Stimulated activated naive CD8-positive, alpha-beta T cell treated with anti-CD3 and anti-CD28 coated beads, Interleukin-15, amount 100 ng/mL, for 72 hours (primary cell): ENCODE data around the gene B4GALT3.
"Not testable (repeated sequence)": the region's sequence is repeated elsewhere in the genome, so short reads cannot be mapped to it uniquely, and the experiment has no call there.

Source experiments
- ATAC-seq: fragments of 150-1000 bp; cut with Tn5 transposase; 2 replicates; pipeline ENCODE4 v1.10.0; 2021; ENCODE audit warnings: mild to moderate bottlenecking, moderate library complexity
- DNase-seq, 2 donors: peaks; one replicate each; pipeline ENCODE4 v3.0.0; 2021 to 2022
- H3K27ac Mint-ChIP-seq, 2 donors: one replicate each; pipeline ENCODE4 v1.8.0; 2022; ENCODE audit warnings: mild to moderate bottlenecking in 2 of 2, mixed read lengths in 2 of 2, moderate library complexity in 2 of 2
- H3K27me3 Mint-ChIP-seq: one replicate; pipeline ENCODE4 v1.8.0; 2022; ENCODE audit warnings: mixed read lengths
- H3K4me1 Mint-ChIP-seq: one replicate; pipeline ENCODE4 v1.8.0; 2022; ENCODE audit warnings: mild to moderate bottlenecking, mixed read lengths
- H3K4me3 Mint-ChIP-seq, 2 donors: one replicate each; pipeline ENCODE4 v1.8.0; 2022; ENCODE audit warnings: mild to moderate bottlenecking in 2 of 2, mixed read lengths in 2 of 2, moderate library complexity in 1 of 2
- H3K9me3 Mint-ChIP-seq, 2 donors: one replicate each; pipeline ENCODE4 v1.8.0; 2022; ENCODE audit warnings: mixed read lengths in 2 of 2

B4GALT3 gene

DNA sequence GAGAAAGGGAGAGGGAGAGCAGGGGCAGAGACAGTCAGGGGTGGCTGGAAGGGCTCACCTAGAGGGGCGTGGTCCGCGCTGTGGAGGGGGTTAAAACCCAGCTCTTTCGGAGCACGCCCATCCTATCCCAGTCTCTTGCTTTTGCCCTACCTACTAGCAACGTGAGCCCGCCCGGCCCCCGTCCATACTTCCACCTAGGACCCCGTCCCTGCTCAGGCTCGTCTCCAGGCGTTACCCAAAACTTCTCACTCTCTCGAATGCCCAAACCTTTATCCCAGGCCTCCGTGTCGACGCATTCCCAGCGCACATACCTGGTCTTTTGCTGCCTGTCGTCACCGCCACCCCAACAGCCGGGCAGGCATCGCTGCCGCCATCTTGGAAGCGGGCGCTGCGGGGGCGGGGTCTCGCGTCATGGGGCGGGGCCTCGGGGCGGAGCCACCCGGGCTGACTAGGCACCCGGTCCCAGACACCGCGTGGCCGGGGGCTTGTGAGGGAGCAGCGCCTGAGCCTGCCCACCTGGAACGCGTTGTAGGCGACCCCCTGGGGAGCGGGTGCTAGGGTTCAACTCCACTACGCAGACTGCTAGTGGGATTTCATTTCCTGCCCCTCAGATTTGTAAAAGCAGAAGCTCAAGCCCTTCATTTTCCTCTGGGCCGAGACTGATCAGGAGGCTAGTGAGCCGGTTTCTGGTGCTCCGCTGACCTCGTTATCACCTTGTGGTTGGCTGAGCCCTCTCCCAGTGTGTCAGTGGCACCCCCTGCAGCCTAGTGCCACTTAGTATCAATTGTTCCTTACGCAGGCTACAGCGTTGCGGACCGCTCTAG, at the start of gene B4GALT3:
Gene B4GALT3 (minus strand): TSS at position 396 of the 824 bp plus-strand sequence. CDS start 1,447 bp downstream, outside the sequence.
- Mint-ChIP-seq H3K4me3 (peak within 1 kb of the TSS; percentile 89 to 94), H3K27ac (peak within 1 kb of the TSS; percentile 99), H3K27me3 (no peaks in the 10 kb centered on the region), H3K4me1 (peaks cover 83% of the 10 kb centered on the region), H3K9me3 (no peaks in the 10 kb centered on the region)
- ATAC-seq (peak; percentile 87), DNase-seq (peak; percentile 91 to 95)

GRCh38 chr1:161226759-161227158, 49.5 kb upstream of the B4GALT3 start:
- no peak for DNase-seq
- Mint-ChIP-seq H3K4me1 (peaks cover 49% of the 10 kb centered on the region), H3K27me3 (no peaks in the 10 kb centered on the region), H3K4me3 (peak overlapping the region; percentile 100), H3K27ac (peak overlapping the region in 1 of 2 donors; percentile 85), H3K9me3 (no peaks in the 10 kb centered on the region)
- ATAC-seq = no peak

DNA sequence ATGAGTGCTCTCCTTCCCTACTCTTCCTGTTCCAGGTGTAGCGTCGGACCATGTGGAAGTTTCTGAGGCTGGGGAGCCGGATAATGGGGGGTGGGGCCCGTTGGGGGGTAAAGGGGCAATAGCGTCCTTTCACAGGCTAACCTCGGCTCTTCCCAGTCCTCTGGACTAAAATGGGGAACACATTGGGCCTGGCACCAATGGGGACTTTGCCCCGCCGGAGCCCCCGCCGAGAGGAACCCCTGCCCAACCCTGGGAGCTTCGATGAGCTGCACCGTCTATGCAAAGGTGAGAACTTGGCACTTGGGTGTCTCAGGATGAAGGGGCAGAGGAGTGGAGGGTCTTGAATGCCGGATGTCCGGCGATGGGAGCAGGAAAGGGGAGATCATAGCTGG, 49.0 kb upstream of the B4GALT3 start:
- peak overlapping the region; percentile 99 to 100 for H3K27ac Mint-ChIP-seq
- DNase-seq = no peak
- H3K9me3 Mint-ChIP-seq = no peaks in the 10 kb centered on the region
- no peak for ATAC-seq
- peaks cover 52% of the 10 kb centered on the region for H3K4me1 Mint-ChIP-seq
- H3K4me3 Mint-ChIP-seq = peak overlapping the region; percentile 100
- no peaks in the 10 kb centered on the region for H3K27me3 Mint-ChIP-seq

DNA sequence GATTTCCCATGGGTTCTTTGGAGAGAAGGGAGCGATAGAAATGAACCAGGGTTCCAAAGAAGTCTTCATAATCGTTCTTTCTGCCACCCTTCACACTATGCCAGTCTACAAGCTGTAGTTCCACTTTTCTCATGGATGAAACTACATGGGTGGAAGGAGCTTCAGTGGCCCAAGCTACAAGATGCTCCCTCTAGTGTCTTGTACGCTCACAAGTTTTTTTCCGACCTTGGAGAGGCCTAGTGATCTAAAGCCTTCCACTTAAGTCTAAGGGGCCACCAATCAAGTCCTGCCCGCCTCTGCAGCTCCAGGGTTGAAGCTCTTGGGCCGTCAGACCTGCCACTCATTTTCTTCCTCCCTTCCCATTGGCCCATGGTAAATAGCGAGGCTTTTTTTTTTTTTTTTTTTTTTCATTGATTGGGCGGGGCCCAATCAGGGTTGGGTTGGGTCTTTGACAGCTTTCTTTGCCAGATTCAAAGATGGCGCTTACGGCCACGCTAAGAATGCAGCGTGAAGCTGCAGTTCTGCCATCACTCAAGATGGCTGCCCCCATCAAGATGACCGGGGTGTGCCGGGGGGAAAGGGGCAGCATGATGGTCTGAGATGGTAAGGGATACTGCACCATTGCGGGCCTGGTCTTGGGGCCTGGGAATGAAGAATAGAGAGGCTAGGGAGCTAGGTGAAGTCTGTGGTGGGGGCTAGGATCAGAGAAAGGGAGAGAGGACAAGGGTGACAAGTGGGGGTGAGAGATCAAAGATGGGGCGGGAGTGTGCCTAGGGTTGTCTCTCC, 48.4 kb upstream of the B4GALT3 start, which contains the start of gene TOMM40L:
Gene TOMM40L (plus strand): TSS at position 527 of the 786 bp plus-strand sequence. CDS start 430 bp downstream, outside the sequence.
- DNase-seq (peak; percentile 87 to 94), ATAC-seq (peak; percentile 97)
- Mint-ChIP-seq H3K9me3 (no peaks in the 10 kb centered on the region), H3K4me1 (peaks cover 55% of the 10 kb centered on the region), H3K27ac (peak within 1 kb of the TSS; percentile 99 to 100), H3K4me3 (peak within 1 kb of the TSS; percentile 100), H3K27me3 (no peaks in the 10 kb centered on the region)

- peaks cover 56% of the 10 kb centered on the region for H3K4me1 Mint-ChIP-seq
- H3K27ac Mint-ChIP-seq = peak overlapping the region in 1 of 2 donors; percentile 17
- ATAC-seq = no peak
- H3K27me3 Mint-ChIP-seq = no peaks in the 10 kb centered on the region
- no peak for DNase-seq
- no peaks in the 10 kb centered on the region for H3K9me3 Mint-ChIP-seq
- peak overlapping the region; percentile 11 to 31 for H3K4me3 Mint-ChIP-seq
These were observed 47.8 kb upstream of the B4GALT3 start for GRCh38 chr1:161225178-161225533.

GRCh38 chr1:161224695-161225087, 47.4 kb upstream of the B4GALT3 start:
- peaks cover 61% of the 10 kb centered on the region for H3K4me1 Mint-ChIP-seq
- not testable (repeated sequence) for H3K27me3 Mint-ChIP-seq, H3K9me3 Mint-ChIP-seq, ATAC-seq, H3K4me3 Mint-ChIP-seq, H3K27ac Mint-ChIP-seq, DNase-seq

GRCh38 chr1:161223805-161224694, 46.7 kb upstream of the B4GALT3 start:
- Mint-ChIP-seq H3K9me3 (no peaks in the 10 kb centered on the region), H3K27me3 (no peaks in the 10 kb centered on the region), H3K27ac (no peak overlapping the region), H3K4me1 (peaks cover 67% of the 10 kb centered on the region), H3K4me3 (no peak overlapping the region)
- ATAC-seq = no peak
- no peak for DNase-seq

- peaks cover 76% of the 10 kb centered on the region for H3K4me1 Mint-ChIP-seq
- no peaks in the 10 kb centered on the region for H3K27me3 Mint-ChIP-seq
- H3K27ac Mint-ChIP-seq = peak overlapping the region in 1 of 2 donors; percentile 24
- H3K9me3 Mint-ChIP-seq = no peaks in the 10 kb centered on the region
- H3K4me3 Mint-ChIP-seq = no peak overlapping the region
- no peak for DNase-seq
- ATAC-seq = no peak
These were observed 45.1 kb upstream of the B4GALT3 start for GRCh38 chr1:161222175-161223019.

DNA sequence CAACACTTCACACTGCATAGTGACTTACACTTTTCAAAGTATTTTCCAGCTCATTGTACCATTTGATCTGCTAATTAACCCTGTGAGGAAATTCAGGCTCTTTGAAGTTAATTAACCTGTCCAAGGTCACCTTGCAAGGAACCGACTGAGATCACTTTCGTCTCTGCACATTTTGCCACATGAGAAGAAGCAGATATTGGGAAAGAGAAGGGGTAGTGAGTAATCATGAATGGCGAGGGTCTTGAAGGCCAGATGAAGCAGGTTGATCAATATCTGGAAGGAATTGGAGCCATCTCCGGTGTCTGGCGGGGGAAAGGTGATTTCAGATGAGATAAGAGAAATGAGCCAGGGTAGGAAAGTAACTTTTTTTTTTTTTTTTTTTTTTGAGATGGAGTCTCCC, 42.7 kb upstream of the B4GALT3 start:
- Mint-ChIP-seq H3K4me1 (peaks cover 69% of the 10 kb centered on the region), H3K27me3 (no peaks in the 10 kb centered on the region), H3K4me3 (no peak overlapping the region), H3K9me3 (no peaks in the 10 kb centered on the region), H3K27ac (peak overlapping the region in 1 of 2 donors; percentile 21)
- DNase-seq (no peak), ATAC-seq (no peak)

DNA sequence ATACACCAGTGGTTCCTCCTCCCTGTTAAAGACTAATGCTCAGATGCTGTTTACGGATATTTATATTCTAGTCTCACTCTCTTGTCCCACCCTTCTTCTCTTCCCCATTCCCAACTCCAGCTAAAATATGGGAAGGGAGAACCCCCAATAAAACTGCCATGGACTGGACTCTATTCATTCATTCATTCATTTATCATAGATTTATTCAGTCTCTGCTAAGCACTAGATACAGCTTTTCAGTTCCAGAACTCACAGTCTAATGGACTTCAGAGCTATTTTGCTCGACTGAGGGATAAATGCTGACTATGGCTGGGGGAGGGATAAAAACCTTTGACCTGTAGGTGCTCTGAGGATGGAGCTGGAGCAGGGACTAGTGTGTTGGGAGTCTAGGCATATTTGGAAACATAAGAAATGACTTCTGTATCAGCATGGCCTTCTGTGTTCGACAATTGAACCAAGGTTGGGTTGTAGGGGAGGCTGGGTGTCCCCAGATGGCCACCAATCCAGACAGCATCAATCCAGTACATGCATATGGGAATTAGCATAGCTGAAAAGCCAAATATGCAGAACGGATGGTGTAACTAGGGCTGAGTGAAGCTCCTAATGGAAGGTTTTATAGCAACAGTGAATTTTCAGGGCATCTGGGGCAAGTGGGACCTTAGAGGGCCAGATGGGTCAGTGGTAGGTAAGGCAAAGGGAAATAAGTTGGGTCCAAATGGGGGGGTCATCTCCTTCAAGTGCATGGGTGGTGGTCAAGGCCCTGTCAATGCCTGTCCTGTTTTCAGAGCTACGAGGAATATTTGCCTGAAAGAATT, 42.0 kb upstream of the B4GALT3 start:
- H3K27ac Mint-ChIP-seq = peak overlapping the region; percentile 20 to 47
- H3K9me3 Mint-ChIP-seq = no peaks in the 10 kb centered on the region
- DNase-seq (no peak), ATAC-seq (no peak)
- H3K27me3 Mint-ChIP-seq = no peaks in the 10 kb centered on the region
- H3K4me1 Mint-ChIP-seq = peaks cover 71% of the 10 kb centered on the region
- H3K4me3 Mint-ChIP-seq = no peak overlapping the region

DNA sequence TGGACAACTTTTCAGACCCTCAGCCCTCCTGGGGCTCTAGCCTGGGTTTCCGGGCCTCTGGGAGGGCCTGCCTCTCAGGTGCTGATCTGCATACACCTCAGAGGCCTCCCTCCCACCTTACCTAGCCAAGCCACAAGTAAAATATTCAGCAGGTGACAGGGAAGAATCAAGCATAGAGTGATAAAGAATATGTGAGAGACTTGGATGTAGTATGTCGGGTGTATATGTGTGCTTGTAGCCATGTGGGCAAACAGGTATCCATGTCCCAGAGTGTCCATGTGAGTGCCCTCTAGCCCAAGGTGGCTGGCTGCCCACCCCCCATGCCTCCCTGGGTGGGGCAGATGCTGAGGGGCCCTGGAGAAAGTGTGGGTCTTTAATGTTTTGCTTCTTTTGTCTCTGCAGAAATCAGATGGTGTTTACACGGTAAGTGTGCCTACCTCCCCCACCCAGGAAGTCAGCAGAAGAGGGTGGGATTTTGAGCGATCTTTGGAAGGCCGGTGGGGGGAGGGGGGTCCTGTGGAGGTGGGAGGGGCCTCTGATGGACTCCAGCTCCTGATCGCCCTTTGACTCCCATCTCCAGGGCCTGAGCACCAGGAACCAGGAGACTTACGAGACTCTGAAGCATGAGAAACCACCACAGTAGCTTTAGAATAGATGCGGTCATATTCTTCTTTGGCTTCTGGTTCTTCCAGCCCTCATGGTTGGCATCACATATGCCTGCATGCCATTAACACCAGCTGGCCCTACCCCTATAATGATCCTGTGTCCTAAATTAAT, 41.2 kb upstream of the B4GALT3 start:
- DNase-seq = no peak
- H3K27me3 Mint-ChIP-seq = no peaks in the 10 kb centered on the region
- peaks cover 65% of the 10 kb centered on the region for H3K4me1 Mint-ChIP-seq
- no peak for ATAC-seq
- no peaks in the 10 kb centered on the region for H3K9me3 Mint-ChIP-seq
- H3K27ac Mint-ChIP-seq = peak overlapping the region; percentile 77 to 88
- H3K4me3 Mint-ChIP-seq = peak overlapping the region; percentile 34 to 36

- Mint-ChIP-seq H3K27ac (peak overlapping the region; percentile 77 to 88), H3K27me3 (no peaks in the 10 kb centered on the region), H3K4me1 (peaks cover 62% of the 10 kb centered on the region), H3K9me3 (no peaks in the 10 kb centered on the region), H3K4me3 (peak overlapping the region; percentile 34 to 36)
- DNase-seq = no peak
- peak; percentile 15 for ATAC-seq
These were observed 40.5 kb upstream of the B4GALT3 start for GRCh38 chr1:161217831-161218230.
